Activated naive CD4-positive, alpha-beta T cell treated with anti-CD3 and anti-CD28 coated beads, Interleukin-2, amount 50 U/mL, for 24 hours (primary cell): ENCODE measurements around the gene MMP13.

Experiments
- H3K27ac Mint-ChIP-seq: one replicate; pipeline ENCODE4 v1.8.0; 2021; ENCODE audit warnings: mild to moderate bottlenecking, mixed read lengths
- H3K27me3 Mint-ChIP-seq: one replicate; pipeline ENCODE4 v1.8.0; 2021; ENCODE audit warnings: mixed read lengths
- H3K36me3 Mint-ChIP-seq: one replicate; pipeline ENCODE4 v1.8.0; 2021; ENCODE audit warnings: mixed read lengths
- H3K4me1 Mint-ChIP-seq: one replicate; pipeline ENCODE4 v1.8.0; 2021; ENCODE audit warnings: mixed read lengths
- H3K4me3 Mint-ChIP-seq: one replicate; pipeline ENCODE4 v1.8.0; 2021; ENCODE audit warnings: mild to moderate bottlenecking, mixed read lengths
- H3K9me3 Mint-ChIP-seq: one replicate; pipeline ENCODE4 v1.8.0; 2021; ENCODE audit warnings: mixed read lengths

The MMP13 gene

DNA sequence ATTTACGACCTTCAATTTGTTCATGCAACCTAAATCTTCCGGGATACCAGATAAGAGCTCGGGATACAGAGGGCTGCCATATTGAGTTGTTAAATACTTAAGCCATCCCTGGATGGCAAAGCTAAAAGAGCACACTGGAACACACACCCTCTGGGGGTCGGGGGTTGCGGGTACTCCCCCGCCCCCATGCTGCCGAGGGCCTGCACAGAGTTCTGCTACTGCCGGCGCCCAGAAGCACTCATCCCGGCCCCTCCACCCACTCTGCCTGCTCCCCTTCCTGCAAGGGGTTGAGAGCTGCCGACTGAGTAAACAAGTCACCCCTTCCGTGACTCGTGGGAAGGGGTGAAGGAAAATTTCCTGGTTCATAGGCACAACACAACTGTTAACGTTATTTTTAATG is 9.3 kb upstream of the MMP13 start:
- no peak overlapping the region for H3K4me3 Mint-ChIP-seq
- no peaks in the 10 kb centered on the region for H3K36me3 Mint-ChIP-seq
- H3K27me3 Mint-ChIP-seq: peaks cover 4% of the 10 kb centered on the region
- no peaks in the 10 kb centered on the region for H3K9me3 Mint-ChIP-seq
- no peaks in the 10 kb centered on the region for H3K4me1 Mint-ChIP-seq
- no peak overlapping the region for H3K27ac Mint-ChIP-seq

DNA sequence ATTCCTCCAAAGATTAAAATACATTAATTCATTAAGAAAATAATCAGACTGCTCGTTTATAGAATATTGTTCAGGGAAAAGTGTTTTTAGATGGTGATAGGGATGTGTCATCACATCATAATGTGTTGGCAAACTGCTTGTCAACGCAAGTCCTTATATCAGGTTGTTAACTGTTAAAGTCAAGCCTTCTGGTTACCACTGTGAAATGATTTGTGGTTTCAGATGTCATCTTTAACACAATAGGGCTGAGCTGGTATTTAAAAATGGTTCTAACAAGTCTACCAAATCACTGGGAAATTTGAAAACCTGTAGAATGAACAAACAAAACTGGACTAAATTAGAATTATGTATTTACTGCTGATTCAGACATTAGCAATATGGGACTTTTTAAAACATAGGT is 2.4 kb upstream of the MMP13 start:
- Mint-ChIP-seq H3K27me3 (peaks cover 6% of the 10 kb centered on the region), H3K36me3 (no peaks in the 10 kb centered on the region), H3K4me3 (no peak overlapping the region), H3K9me3 (no peaks in the 10 kb centered on the region), H3K27ac (no peak overlapping the region), H3K4me1 (no peaks in the 10 kb centered on the region)

DNA sequence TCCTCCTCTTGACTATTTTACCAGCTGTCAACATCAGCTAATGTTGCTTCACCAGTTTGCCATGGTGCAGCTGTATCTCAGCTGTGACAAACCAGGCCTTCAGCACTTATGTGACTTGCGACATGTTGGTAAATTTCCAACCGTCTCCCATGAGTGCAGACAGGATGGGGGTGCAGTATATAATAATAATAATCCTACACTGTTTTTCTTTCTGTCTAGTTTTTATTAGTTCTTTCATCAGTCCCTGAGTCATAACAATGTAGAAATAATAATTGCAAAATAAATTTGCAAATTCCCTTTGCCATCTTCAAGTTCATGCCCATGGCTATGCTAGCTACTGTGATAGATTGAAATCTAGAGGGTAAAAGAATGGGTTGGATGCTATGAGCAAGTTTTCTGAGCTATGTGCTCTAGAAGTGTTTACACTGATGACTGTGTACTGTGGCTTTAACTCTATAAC is 4.9 kb downstream of the MMP13 start:
- no peaks in the 10 kb centered on the region for H3K4me1 Mint-ChIP-seq
- peaks cover 6% of the 10 kb centered on the region for H3K27me3 Mint-ChIP-seq
- no peak overlapping the region for H3K27ac Mint-ChIP-seq
- no peaks in the 10 kb centered on the region for H3K36me3 Mint-ChIP-seq
- no peak overlapping the region for H3K4me3 Mint-ChIP-seq
- no peaks in the 10 kb centered on the region for H3K9me3 Mint-ChIP-seq

DNA sequence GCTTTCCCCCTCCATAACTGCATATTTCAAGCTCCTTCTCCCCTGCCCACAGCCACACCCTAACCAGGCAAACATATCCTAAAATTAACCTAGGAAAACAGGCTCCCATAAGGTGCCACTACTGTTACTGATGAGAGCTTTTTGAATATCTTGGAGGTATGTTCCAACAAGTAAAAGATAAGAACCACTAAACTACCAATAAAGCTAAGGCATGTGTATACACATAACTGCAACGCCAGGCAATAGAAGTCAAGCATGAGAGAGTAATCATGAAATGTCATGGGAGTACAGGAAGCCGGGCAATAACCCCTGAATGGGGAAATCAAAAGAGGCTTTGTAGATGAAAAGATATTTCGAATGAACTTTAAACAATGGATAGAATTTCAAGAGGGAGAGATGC is 9.3 kb downstream of the MMP13 start:
- Mint-ChIP-seq H3K4me3 (no peak overlapping the region), H3K27ac (no peak overlapping the region), H3K4me1 (no peaks in the 10 kb centered on the region), H3K27me3 (peaks cover 8% of the 10 kb centered on the region), H3K9me3 (no peaks in the 10 kb centered on the region), H3K36me3 (no peaks in the 10 kb centered on the region)

DNA sequence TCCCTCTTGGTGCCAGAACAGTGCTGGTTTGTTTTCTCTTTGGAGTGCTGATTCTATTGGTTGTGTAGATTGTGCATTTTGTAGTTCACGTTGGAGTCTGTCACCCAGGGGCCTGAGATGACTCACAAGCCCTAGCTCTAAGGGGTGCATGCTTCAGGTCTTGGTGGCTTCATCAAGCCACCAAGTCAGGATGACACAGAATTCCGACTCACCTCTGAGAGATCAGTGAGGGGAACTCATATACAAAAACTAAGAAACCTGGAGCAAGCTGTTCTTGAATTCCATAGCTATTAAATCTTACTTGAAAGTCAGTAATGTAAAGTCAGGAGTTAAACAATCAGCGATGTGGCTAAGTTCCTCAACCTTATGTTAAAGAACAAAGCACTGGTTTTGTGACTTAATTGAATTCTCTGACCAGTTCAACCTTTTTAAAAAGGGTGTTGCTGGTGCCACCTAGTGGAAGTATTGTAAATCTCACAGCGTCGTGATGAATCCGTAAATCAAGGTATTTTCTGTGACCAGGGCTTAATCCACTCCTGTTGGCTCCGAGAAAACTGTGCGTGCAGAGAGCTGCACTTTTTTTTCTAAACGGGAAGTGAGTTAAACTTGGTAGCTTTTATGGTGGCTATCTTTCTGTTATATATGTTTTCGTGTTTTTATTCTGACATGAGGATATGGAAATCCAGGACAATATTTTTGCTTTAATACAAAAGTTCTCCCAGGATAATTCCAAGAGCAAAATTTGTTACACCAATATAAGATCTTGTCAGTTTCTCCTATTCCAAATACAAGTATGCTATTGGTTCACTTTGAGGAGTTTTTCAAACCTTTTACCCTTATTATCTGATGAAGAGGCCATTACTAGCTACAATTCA is 14.6 kb downstream of the MMP13 start:
- H3K9me3 Mint-ChIP-seq: no peaks in the 10 kb centered on the region
- peak overlapping the region; percentile 36 for H3K27ac Mint-ChIP-seq

DNA sequence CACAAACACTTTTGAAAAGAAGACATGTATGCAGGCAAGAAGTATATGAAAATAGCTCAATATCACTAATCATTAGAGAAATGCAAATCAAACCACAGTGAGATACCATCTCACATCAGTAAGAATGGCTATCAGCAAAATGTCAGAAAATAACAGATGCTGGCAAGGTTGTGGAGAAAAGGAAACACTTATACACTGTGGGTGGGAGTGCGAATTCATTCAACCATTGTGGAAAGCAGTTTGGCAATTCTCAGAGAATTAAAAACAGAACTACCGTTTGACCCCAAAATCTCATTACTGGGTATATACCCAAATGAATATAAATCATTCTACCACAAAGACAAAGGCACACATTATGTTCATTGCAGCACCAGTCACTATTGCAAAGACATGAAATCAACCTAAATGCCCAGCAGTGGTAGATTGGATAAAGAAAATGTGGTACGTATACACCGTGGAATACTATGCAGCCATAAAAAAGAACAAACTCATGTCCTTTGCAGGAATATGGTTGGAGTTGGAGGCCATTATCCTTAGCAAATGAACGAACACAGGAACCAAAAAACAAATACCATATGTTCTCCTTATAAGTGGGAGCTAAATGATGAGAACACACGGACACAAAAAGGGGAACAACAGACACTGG is 18.5 kb downstream of the MMP13 start:
- Mint-ChIP-seq H3K36me3 (no peaks in the 10 kb centered on the region), H3K4me1 (no peaks in the 10 kb centered on the region), H3K27ac (no peak overlapping the region), H3K27me3 (peaks cover 9% of the 10 kb centered on the region), H3K9me3 (no peaks in the 10 kb centered on the region), H3K4me3 (no peak overlapping the region)

More for the DNA sequence above, 14.6 kb downstream of the MMP13 start:
- Mint-ChIP-seq H3K4me1 (no peaks in the 10 kb centered on the region), H3K36me3 (no peaks in the 10 kb centered on the region), H3K27me3 (peaks cover 11% of the 10 kb centered on the region), H3K4me3 (no peak overlapping the region)

DNA sequence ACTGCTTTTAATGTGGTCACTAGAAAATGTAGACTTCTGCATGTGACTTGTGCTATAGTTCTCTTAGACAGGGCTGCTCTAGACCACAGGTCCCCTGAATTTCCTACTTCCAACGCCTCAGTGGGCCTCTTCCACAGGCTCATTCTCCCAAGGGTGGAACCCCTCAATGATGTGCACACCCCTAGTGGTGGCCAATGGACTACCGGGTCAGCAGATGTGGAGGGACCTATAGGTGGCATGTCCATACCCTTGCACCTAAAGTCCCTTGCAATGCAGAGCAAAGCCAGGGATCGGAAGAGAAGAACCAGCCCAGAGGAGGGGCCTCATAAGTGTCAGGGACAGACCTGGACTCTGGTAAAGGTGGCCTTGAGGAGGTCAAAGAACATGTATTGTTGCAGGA is 20.0 kb downstream of the MMP13 start:
- H3K36me3 Mint-ChIP-seq: no peaks in the 10 kb centered on the region
- H3K27ac Mint-ChIP-seq: no peak overlapping the region
- no peak overlapping the region for H3K4me3 Mint-ChIP-seq
- peaks cover 7% of the 10 kb centered on the region for H3K27me3 Mint-ChIP-seq
- no peaks in the 10 kb centered on the region for H3K9me3 Mint-ChIP-seq
- no peaks in the 10 kb centered on the region for H3K4me1 Mint-ChIP-seq

DNA sequence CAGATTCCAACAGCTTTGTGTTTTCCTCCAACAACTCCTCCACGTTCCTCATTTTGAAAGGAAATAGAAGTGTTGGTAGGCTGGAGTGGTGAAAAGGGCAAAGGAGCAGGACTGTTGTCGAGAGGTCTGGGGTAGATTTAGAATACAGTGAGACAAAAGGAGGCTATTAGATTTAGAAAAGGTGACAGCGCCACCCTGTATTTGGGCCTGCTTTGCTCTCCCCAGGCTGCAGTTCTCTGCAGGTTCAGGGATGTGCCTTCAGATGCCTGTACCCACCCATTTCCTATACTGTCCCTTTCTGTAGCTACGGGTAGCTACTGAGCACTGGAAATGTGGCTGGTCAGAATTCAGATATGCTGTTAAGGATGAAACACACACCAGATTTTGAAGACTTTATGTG is 20.8 kb downstream of the MMP13 start:
- Mint-ChIP-seq H3K27ac (no peak overlapping the region), H3K4me3 (no peak overlapping the region), H3K4me1 (no peaks in the 10 kb centered on the region), H3K27me3 (peaks cover 5% of the 10 kb centered on the region), H3K9me3 (no peaks in the 10 kb centered on the region), H3K36me3 (no peaks in the 10 kb centered on the region)

DNA sequence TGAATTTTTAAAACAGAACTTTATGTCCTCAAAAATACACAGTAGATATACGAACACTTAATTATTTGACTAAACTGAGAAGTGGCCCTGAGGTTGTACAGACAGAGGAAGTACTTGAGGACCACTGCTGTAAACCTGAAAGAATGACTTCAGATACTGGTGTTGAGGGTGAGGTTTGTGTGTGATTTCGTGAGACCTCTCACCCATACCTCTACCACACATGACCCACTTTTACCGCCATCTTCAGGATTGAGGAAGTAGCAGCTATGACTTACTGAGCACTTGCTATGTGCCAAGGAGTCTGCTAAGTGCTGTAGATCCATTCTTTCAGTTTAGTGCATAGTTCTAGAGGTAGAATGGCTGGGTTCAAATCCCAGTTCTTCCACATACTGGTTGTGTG is 21.9 kb downstream of the MMP13 start:
- Mint-ChIP-seq H3K27me3 (peaks cover 5% of the 10 kb centered on the region), H3K36me3 (no peaks in the 10 kb centered on the region), H3K27ac (no peak overlapping the region), H3K9me3 (no peaks in the 10 kb centered on the region), H3K4me1 (no peaks in the 10 kb centered on the region), H3K4me3 (no peak overlapping the region)

DNA sequence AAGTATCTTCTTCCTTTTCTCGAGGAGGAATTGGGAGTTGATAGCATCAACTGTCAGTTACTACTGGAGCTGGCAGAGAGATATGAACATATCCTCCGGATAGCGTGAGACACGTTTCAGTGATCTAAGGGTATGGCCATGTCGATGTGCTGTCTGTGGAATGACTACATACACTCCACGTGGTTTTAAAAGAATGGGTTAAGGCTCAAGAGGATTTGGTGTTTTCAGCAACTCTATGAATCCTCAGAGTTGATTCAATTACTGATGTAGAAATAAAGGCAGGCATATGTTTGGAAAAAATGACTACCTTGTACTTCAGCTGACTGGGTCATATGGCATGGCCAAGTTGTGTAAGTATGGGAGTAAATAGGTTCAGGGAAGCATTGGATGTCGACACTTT is 22.9 kb downstream of the MMP13 start:
- H3K4me3 Mint-ChIP-seq: no peak overlapping the region
- no peak overlapping the region for H3K27ac Mint-ChIP-seq
- no peaks in the 10 kb centered on the region for H3K4me1 Mint-ChIP-seq
- H3K27me3 Mint-ChIP-seq: peaks cover 5% of the 10 kb centered on the region
- H3K9me3 Mint-ChIP-seq: no peaks in the 10 kb centered on the region
- no peaks in the 10 kb centered on the region for H3K36me3 Mint-ChIP-seq

DNA sequence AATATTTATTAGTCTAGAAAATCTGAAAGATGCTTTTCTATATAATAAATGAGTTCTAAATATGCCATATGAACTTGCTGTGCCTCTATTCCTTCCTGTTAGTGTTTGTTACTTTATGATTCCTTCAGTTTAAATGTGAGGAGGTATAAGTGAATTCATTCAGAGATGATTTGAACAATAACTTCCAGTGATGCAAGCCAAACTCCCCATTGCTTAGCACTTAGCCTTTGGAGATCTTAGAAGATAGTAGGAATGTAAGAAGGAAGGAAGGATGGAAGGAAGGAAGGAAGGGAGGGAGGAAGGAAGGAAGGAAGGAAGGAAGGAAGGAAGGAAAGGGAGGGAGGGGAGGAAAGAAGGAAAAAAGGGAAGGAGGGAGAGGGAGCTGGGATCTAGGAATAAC is 25.1 kb downstream of the MMP13 start:
- Mint-ChIP-seq H3K9me3 (no peaks in the 10 kb centered on the region), H3K36me3 (no peaks in the 10 kb centered on the region), H3K27me3 (peaks cover 5% of the 10 kb centered on the region), H3K4me1 (no peaks in the 10 kb centered on the region), H3K27ac (no peak overlapping the region), H3K4me3 (no peak overlapping the region)

DNA sequence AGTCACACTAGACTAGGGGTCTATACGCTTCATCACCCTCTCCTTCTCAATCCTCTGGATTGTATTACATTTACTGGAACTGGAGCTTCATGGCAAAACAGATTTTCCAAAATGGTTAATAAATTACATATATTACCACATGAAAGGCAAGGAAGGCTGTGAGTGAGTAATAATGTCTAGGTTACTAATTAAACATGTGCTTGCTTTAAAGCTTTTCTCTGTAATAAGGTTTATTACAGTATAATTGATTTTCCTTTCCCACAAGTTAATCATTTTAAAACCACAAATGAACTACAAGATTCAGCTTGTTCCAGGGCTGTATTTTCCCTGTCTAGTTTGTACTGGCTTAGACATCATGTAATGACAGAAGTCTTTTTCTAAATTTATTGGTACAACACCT is 25.6 kb downstream of the MMP13 start:
- H3K9me3 Mint-ChIP-seq: no peaks in the 10 kb centered on the region

DNA sequence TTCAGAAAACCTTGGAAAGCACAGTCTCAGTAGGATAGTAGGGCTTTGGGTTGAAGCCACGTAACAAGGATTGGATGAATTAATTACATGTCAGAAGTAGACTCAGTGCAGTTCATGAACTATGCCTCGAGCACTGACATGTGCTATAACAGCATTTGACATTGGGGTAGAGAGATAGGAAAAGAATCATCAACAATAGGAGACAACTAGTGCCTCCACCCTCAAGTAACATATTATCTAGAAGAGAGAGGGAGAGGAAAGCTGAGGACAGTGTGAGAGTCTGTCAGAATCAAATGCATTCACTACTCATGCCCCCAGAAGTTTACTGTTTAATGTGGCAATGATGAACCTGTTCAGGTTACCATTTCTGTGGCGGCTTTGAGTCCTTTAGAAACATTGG is 26.4 kb downstream of the MMP13 start:
- Mint-ChIP-seq H3K27ac (no peak overlapping the region), H3K9me3 (no peaks in the 10 kb centered on the region)

More for the DNA sequence above, 25.6 kb downstream of the MMP13 start:
- Mint-ChIP-seq H3K27me3 (peaks cover 5% of the 10 kb centered on the region), H3K36me3 (no peaks in the 10 kb centered on the region), H3K4me3 (no peak overlapping the region), H3K27ac (no peak overlapping the region), H3K4me1 (no peaks in the 10 kb centered on the region)

DNA sequence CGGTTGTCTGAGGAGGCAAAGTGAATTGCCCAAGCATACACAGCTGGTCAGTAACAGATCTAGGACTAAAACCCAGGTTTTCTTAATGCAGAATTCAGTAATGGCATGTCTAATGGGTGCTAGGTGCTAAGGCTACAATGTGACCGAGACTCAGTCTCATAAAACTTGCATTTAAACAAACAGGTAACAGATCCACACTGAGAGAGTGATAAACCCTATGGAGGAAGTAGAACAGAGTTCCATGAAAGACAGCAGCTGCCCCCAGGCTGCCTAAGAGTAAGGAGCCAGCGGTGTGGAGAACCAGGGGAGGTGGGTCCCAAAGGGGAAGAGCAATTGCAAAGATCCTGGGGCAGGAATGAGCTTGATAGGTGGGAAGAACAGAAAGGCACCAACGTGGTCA is 27.3 kb downstream of the MMP13 start:
- peaks cover 4% of the 10 kb centered on the region for H3K27me3 Mint-ChIP-seq
- H3K4me3 Mint-ChIP-seq: no peak overlapping the region

More for the DNA sequence above, 26.4 kb downstream of the MMP13 start:
- no peaks in the 10 kb centered on the region for H3K36me3 Mint-ChIP-seq
- no peaks in the 10 kb centered on the region for H3K4me1 Mint-ChIP-seq
- peaks cover 5% of the 10 kb centered on the region for H3K27me3 Mint-ChIP-seq
- no peak overlapping the region for H3K4me3 Mint-ChIP-seq

DNA sequence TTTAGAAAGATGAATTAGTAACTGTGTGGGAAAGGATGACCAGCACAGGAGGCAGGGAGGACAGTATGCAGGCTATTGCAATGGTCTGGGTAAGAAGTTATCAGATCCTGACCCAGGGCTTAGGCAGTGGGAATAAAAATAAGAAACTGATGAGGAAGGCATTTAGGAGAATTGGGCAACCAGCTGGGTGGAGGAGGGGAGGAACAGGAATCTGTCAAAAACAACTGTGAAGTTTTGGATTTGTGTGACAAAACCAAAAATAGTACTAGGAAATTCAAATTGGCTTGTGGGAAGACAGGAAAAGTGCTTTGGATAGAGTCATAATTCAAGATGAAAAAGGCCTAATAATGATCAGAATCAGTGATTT is 27.9 kb downstream of the MMP13 start:
- H3K4me1 Mint-ChIP-seq: no peaks in the 10 kb centered on the region
- peaks cover 4% of the 10 kb centered on the region for H3K27me3 Mint-ChIP-seq
- H3K9me3 Mint-ChIP-seq: no peaks in the 10 kb centered on the region
- no peak overlapping the region for H3K27ac Mint-ChIP-seq
- H3K36me3 Mint-ChIP-seq: no peaks in the 10 kb centered on the region
- no peak overlapping the region for H3K4me3 Mint-ChIP-seq

More for the DNA sequence above, 27.3 kb downstream of the MMP13 start:
- no peaks in the 10 kb centered on the region for H3K9me3 Mint-ChIP-seq
- no peak overlapping the region for H3K27ac Mint-ChIP-seq
- H3K36me3 Mint-ChIP-seq: no peaks in the 10 kb centered on the region
- no peaks in the 10 kb centered on the region for H3K4me1 Mint-ChIP-seq

DNA sequence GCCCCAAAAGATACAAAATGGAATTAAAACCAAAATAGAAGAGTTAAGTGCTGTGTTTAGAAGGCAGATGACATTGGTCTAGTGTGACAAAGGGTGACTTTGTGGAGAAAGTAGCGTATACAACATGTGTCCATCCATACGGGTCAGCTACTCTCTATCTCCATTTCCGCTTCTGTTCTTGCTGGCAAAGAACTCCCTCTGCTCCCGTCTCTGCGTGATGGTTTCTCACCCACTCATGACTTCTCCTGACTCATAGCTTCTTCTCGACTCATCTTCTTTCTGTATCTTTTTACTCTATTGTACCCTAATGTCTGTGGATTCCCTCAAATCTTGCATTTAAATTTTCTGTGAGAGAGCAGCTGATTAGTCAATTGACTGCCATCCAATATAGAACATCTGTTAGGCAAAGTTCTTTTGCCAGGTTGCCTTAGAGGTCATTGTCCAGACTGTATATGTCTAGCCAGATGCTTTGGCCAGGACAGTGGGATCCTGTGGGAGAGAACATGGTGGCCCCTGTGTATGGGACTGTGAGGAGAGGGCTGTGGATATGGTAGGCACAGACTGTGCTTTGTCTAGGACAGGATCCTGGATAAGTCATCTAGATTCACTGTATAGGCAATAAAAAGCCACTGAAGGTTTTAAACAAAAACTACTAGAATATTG is 28.4 kb downstream of the MMP13 start:
- Mint-ChIP-seq H3K4me1 (no peaks in the 10 kb centered on the region), H3K27ac (no peak overlapping the region), H3K36me3 (no peaks in the 10 kb centered on the region), H3K9me3 (no peaks in the 10 kb centered on the region), H3K27me3 (peaks cover 4% of the 10 kb centered on the region), H3K4me3 (no peak overlapping the region)
